ENCODE measurements around the gene TUBB3. TPM values are rescaled to one million over a fixed set of nuclear protein-coding genes. Genes with fewer than 3 reads are reported as not detected.

Gene TUBB3
- total and polyA plus RNA-seq, 10 donors = 0.41 to 4.3 (median 1.1) TPM; not detected in 2

- 92 to 97% (median 93%) methylated on average over 20 to 27 of the region's 27 CpGs for WGBS, 5 donors
- DNase-seq = no peak
- no peaks in the 10 kb centered on the region for H3K27me3 ChIP-seq (replicated peaks in 1 of 7)
- peaks cover 0 to 79% (median 42%) of the 10 kb centered on the region in 6 donors for H3K36me3 ChIP-seq
- H3K4me3 ChIP-seq = no peak overlapping the region
- H3K27ac ChIP-seq = peak overlapping the region in 2 of 8 donors; percentile 20 to 36
- TF ChIP-seq POLR2AphosphoS5 (IDR thresholded peaks at IDR 0.05) (no peak), POLR2A (IDR thresholded peaks at IDR 0.05) (no peak), CTCF (IDR thresholded peaks at IDR 0.05 in 8 of 11, conservative IDR thresholded peaks at IDR 0.05 in 3 of 11) (no peak)
- peaks cover 0 to 11% (median 9%) of the 10 kb centered on the region in 6 donors for H3K4me1 ChIP-seq
- H3K9me3 ChIP-seq = no peaks in the 10 kb centered on the region
- intact Hi-C loops (cut with DNase I; ENCODE audit: low total_unique reads) = no loop called here
Measured at GRCh38 chr16:89910717-89911354, 12.3 kb upstream of the TUBB3 start.

- H3K4me1 ChIP-seq = peaks cover 0 to 11% (median 9%) of the 10 kb centered on the region in 6 donors
- intact Hi-C loops (cut with DNase I; ENCODE audit: low total_unique reads) = no loop called here
- no peaks in the 10 kb centered on the region for H3K9me3 ChIP-seq
- peaks cover 0 to 74% (median 37%) of the 10 kb centered on the region in 6 donors for H3K36me3 ChIP-seq
- H3K4me3 ChIP-seq = no peak overlapping the region
- WGBS, 5 donors = 89 to 96% (median 91%) methylated on average over 11 to 14 of the region's 14 CpGs
- TF ChIP-seq POLR2A (IDR thresholded peaks at IDR 0.05) (no peak), CTCF (IDR thresholded peaks at IDR 0.05 in 8 of 11, conservative IDR thresholded peaks at IDR 0.05 in 3 of 11) (no peak), POLR2AphosphoS5 (IDR thresholded peaks at IDR 0.05) (peak in 2 of 3 donors; percentile 41 to 74)
- no peak overlapping the region for H3K27ac ChIP-seq
- no peaks in the 10 kb centered on the region for H3K27me3 ChIP-seq (replicated peaks in 1 of 7)
- no peak for DNase-seq
Measured at GRCh38 chr16:89911375-89911774, 11.8 kb upstream of the TUBB3 start.

GRCh38 chr16:89912143-89912542 is 11.0 kb upstream of the TUBB3 start:
- Histone ChIP-seq H3K36me3 (peaks cover 0 to 66% (median 29%) of the 10 kb centered on the region in 6 donors), H3K4me1 (peaks cover 0 to 13% (median 11%) of the 10 kb centered on the region in 6 donors), H3K27me3 (replicated peaks in 1 of 7) (peaks cover 0 to under 1% (median 0%) of the 10 kb centered on the region in 7 donors), H3K27ac (no peak overlapping the region), H3K4me3 (no peak overlapping the region), H3K9me3 (no peaks in the 10 kb centered on the region)
- TF ChIP-seq POLR2AphosphoS5 (IDR thresholded peaks at IDR 0.05) (no peak), POLR2A (IDR thresholded peaks at IDR 0.05) (no peak), CTCF (IDR thresholded peaks at IDR 0.05 in 8 of 11, conservative IDR thresholded peaks at IDR 0.05 in 3 of 11) (no peak)
- no peak for DNase-seq
- 78 to 95% (median 90%) methylated on average over 9 to 13 of the region's 13 CpGs for WGBS, 5 donors
- intact Hi-C loops (cut with DNase I; ENCODE audit: low total_unique reads) = no loop called here

GRCh38 chr16:89912627-89913026 is 10.5 kb upstream of the TUBB3 start:
- intact Hi-C loops (cut with DNase I; ENCODE audit: low total_unique reads) = no loop called here
- Histone ChIP-seq H3K27ac (no peak overlapping the region), H3K36me3 (peaks cover 0 to 61% (median 29%) of the 10 kb centered on the region in 6 donors), H3K4me3 (no peak overlapping the region), H3K27me3 (replicated peaks in 1 of 7) (peaks cover 0 to 5% (median 0%) of the 10 kb centered on the region in 7 donors), H3K9me3 (no peaks in the 10 kb centered on the region), H3K4me1 (peaks cover 3 to 18% (median 16%) of the 10 kb centered on the region in 6 donors)
- DNase-seq = no peak
- 75 to 87% (median 78%) methylated on average over 12 to 14 of the region's 14 CpGs for WGBS, 5 donors
- TF ChIP-seq POLR2A (IDR thresholded peaks at IDR 0.05) = no peak
- peak in 2 of 3 donors; percentile 17 to 70 for TF ChIP-seq POLR2AphosphoS5 (IDR thresholded peaks at IDR 0.05)
- no peak for TF ChIP-seq CTCF (IDR thresholded peaks at IDR 0.05 in 8 of 11, conservative IDR thresholded peaks at IDR 0.05 in 3 of 11)
